Kidney tubule cell (primary cell): ENCODE data around the gene TTC21A.

Source experiments
- DNase-seq: peaks from one replicate; pipeline ENCODE4 v3.0.0-alpha.2; 2018; ENCODE audit warnings: low spot score

The TTC21A gene

GRCh38 chr3:39121621-39122020 lies 14.1 kb downstream of the TTC21A start:
- DNase-seq, result no peak

GRCh38 chr3:39122813-39123212 lies 15.3 kb downstream of the TTC21A start:
- no peak for DNase-seq

- DNase-seq, result peak; percentile 60
These were observed 17.7 kb downstream of the TTC21A start for GRCh38 chr3:39124876-39125840.

GRCh38 chr3:39125841-39126500 lies 18.5 kb downstream of the TTC21A start:
- DNase-seq, result peak; percentile 69

- peak; percentile 38 for DNase-seq
These were observed 19.1 kb downstream of the TTC21A start for GRCh38 chr3:39126532-39127071.

GRCh38 chr3:39127269-39127907 lies 19.9 kb downstream of the TTC21A start:
- DNase-seq, result no peak

GRCh38 chr3:39127908-39128304 lies 20.4 kb downstream of the TTC21A start:
- DNase-seq, result no peak

- no peak for DNase-seq
These were observed 21.5 kb downstream of the TTC21A start for GRCh38 chr3:39128951-39129350.

GRCh38 chr3:39130026-39130425 lies 22.5 kb downstream of the TTC21A start:
- no peak for DNase-seq

GRCh38 chr3:39130693-39131265 lies 23.3 kb downstream of the TTC21A start:
- DNase-seq, result no peak

- DNase-seq, result peak; percentile 20
These were observed 24.9 kb downstream of the TTC21A start for GRCh38 chr3:39132096-39133092.

- peak; percentile 31 for DNase-seq
These were observed 25.6 kb downstream of the TTC21A start for GRCh38 chr3:39133093-39133490.

GRCh38 chr3:39133822-39134221 lies 26.3 kb downstream of the TTC21A start:
- no peak for DNase-seq

- DNase-seq, result no peak
These were observed 26.8 kb downstream of the TTC21A start for GRCh38 chr3:39134305-39134704.

GRCh38 chr3:39135170-39135805 lies 27.8 kb downstream of the TTC21A start:
- DNase-seq, result no peak

- DNase-seq, result no peak
These were observed 29.3 kb downstream of the TTC21A start for GRCh38 chr3:39136533-39137434.

GRCh38 chr3:39137435-39137936 lies 30.0 kb downstream of the TTC21A start:
- no peak for DNase-seq

GRCh38 chr3:39137991-39138803 lies 30.7 kb downstream of the TTC21A start:
- no peak for DNase-seq
